Activated T-helper 1 cell treated with anti-CD3 and anti-CD28 coated beads, Interleukin-12 subunit alpha, Interleukin-12 subunit beta, Interleukin-2, Interleukin-4 antibody, amounts not matched to agents 30 ng/mL and 10 ng/mL and 1 ng/mL, durations not matched to agents 14 hours and 24 hours and 36 hours (primary cell): ENCODE results near the gene SARS2. TPM values are rescaled to one million over a fixed set of nuclear protein-coding genes. Genes with fewer than 3 reads are reported as not detected.

Experiments used
- DNase-seq: peaks from one replicate; pipeline ENCODE4 v3.0.0; 2021; ENCODE audit warnings: low spot score
- H3K27ac Mint-ChIP-seq: one replicate; pipeline ENCODE4 v1.8.0; 2021; ENCODE audit warnings: mild to moderate bottlenecking, mixed read lengths
- H3K27me3 Mint-ChIP-seq: one replicate; pipeline ENCODE4 v1.8.0; 2022; ENCODE audit warnings: mild to moderate bottlenecking, moderate library complexity, mixed read lengths; ENCODE audit not compliant: insufficient read depth
- H3K36me3 Mint-ChIP-seq: one replicate; pipeline ENCODE4 v1.8.0; 2021; ENCODE audit warnings: low read depth, mixed read lengths
- H3K4me1 Mint-ChIP-seq: one replicate; pipeline ENCODE4 v1.8.0; 2021; ENCODE audit warnings: low read depth, mixed read lengths
- H3K4me3 Mint-ChIP-seq: one replicate; pipeline ENCODE4 v1.8.0; 2021; ENCODE audit warnings: mild to moderate bottlenecking, moderate library complexity, mixed read lengths
- H3K9me3 Mint-ChIP-seq: one replicate; pipeline ENCODE4 v1.8.0; 2021; ENCODE audit warnings: mixed read lengths
- intact Hi-C: fragments of 100-400 bp; cut with micrococcal nuclease; formaldehyde crosslinking; loops from one replicate; pipeline ENCODE4 v1.15.1; 2024
- total RNA-seq: library from RNA; stranded (reverse); gene quantifications from 2 replicates; pipeline ENCODE4 v1.2.3, GENCODE V29; 2022

The SARS2 gene
- total RNA-seq, 1 donor from 2014 or later = 38.4 TPM

- Mint-ChIP-seq H3K27ac (no peak overlapping the region), H3K36me3 (peaks cover 37% of the 10 kb centered on the region), H3K9me3 (no peaks in the 10 kb centered on the region), H3K4me3 (no peak overlapping the region), H3K4me1 (peaks cover 23% of the 10 kb centered on the region), H3K27me3 (no peaks in the 10 kb centered on the region)
- no peak for DNase-seq
- intact Hi-C loops = no loop called here
Measured at GRCh38 chr19:38905620-38906019, 24.9 kb downstream of the SARS2 start.

- DNase-seq = no peak
- Mint-ChIP-seq H3K27me3 (no peaks in the 10 kb centered on the region), H3K4me3 (no peak overlapping the region), H3K36me3 (peaks cover 36% of the 10 kb centered on the region), H3K4me1 (peaks cover 25% of the 10 kb centered on the region), H3K27ac (no peak overlapping the region), H3K9me3 (no peaks in the 10 kb centered on the region)
- intact Hi-C loops = no loop called here
Measured at GRCh38 chr19:38904581-38905539, 25.7 kb downstream of the SARS2 start.

GRCh38 chr19:38901683-38902082 lies 28.9 kb downstream of the SARS2 start:
- H3K27me3 Mint-ChIP-seq = no peaks in the 10 kb centered on the region
- H3K9me3 Mint-ChIP-seq = no peaks in the 10 kb centered on the region
- DNase-seq = no peak
- intact Hi-C loops = loop anchor here (1.0 kb wide), 1 partner anchor 51 kb away; no protein-coding TSS in a partner anchor
- peaks cover 24% of the 10 kb centered on the region for H3K36me3 Mint-ChIP-seq
- peak overlapping the region; percentile 72 for H3K4me3 Mint-ChIP-seq
- H3K4me1 Mint-ChIP-seq = peaks cover 42% of the 10 kb centered on the region
- no peak overlapping the region for H3K27ac Mint-ChIP-seq

GRCh38 chr19:38900743-38901190 lies 29.8 kb downstream of the SARS2 start:
- Mint-ChIP-seq H3K27ac (peak overlapping the region; percentile 87), H3K4me1 (peaks cover 42% of the 10 kb centered on the region), H3K4me3 (peak overlapping the region; percentile 93)

GRCh38 chr19:38900202-38900629 lies 30.3 kb downstream of the SARS2 start:
- intact Hi-C loops = no loop called here
- H3K4me3 Mint-ChIP-seq = peak overlapping the region; percentile 93
- H3K27ac Mint-ChIP-seq = peak overlapping the region; percentile 87
- H3K9me3 Mint-ChIP-seq = no peaks in the 10 kb centered on the region
- no peaks in the 10 kb centered on the region for H3K27me3 Mint-ChIP-seq
- H3K4me1 Mint-ChIP-seq = peaks cover 42% of the 10 kb centered on the region
- peaks cover 17% of the 10 kb centered on the region for H3K36me3 Mint-ChIP-seq
- no peak for DNase-seq

More at GRCh38 chr19:38900743-38901190, 29.8 kb downstream of the SARS2 start:
- no peak for DNase-seq
- intact Hi-C loops = loop anchor here (1.0 kb wide), 1 partner anchor 52 kb away; no protein-coding TSS in a partner anchor
- H3K36me3 Mint-ChIP-seq = peaks cover 22% of the 10 kb centered on the region
- H3K9me3 Mint-ChIP-seq = no peaks in the 10 kb centered on the region
- H3K27me3 Mint-ChIP-seq = no peaks in the 10 kb centered on the region

- intact Hi-C loops = loop anchor here (1.0 kb wide), 8 partner anchors 21 to 564 kb away; partner anchors contain the start of genes ACTN4, CATSPERG, ECH1 and EIF3K
- no peaks in the 10 kb centered on the region for H3K27me3 Mint-ChIP-seq
Measured at GRCh38 chr19:38899447-38900201, 30.9 kb downstream of the SARS2 start, which contains the start of the genes NFKBIB and SIRT2. Gene NFKBIB (plus strand): TSS chr19:38899969. CDS start chr19:38900033, 64 bp downstream. Gene SIRT2 (minus strand): TSS chr19:38899618. CDS start chr19:38899521, 97 bp downstream.

GRCh38 chr19:38898788-38899446 lies 31.6 kb downstream of the SARS2 start:
- intact Hi-C loops = loop anchor here (1.0 kb wide), 8 partner anchors 21 to 564 kb away; partner anchors contain the start of genes ACTN4, CATSPERG, ECH1 and EIF3K
- peaks cover 10% of the 10 kb centered on the region for H3K36me3 Mint-ChIP-seq
- no peaks in the 10 kb centered on the region for H3K9me3 Mint-ChIP-seq
- no peak for DNase-seq
- peaks cover 36% of the 10 kb centered on the region for H3K4me1 Mint-ChIP-seq
- H3K27me3 Mint-ChIP-seq = no peaks in the 10 kb centered on the region
- H3K4me3 Mint-ChIP-seq = peak overlapping the region; percentile 93
- peak overlapping the region; percentile 94 for H3K27ac Mint-ChIP-seq

More at GRCh38 chr19:38899447-38900201, 30.9 kb downstream of the SARS2 start, which contains the start of the genes NFKBIB and SIRT2:
- Mint-ChIP-seq H3K27ac (peak within 1 kb of the TSS; percentile 94), H3K9me3 (no peaks in the 10 kb centered on the region), H3K36me3 (peaks cover 15% of the 10 kb centered on the region), H3K4me1 (peaks cover 42% of the 10 kb centered on the region), H3K4me3 (peak within 1 kb of the TSS; percentile 93)
- DNase-seq = peak; percentile 100

GRCh38 chr19:38894968-38895367 lies 35.6 kb downstream of the SARS2 start:
- intact Hi-C loops = no loop called here
- Mint-ChIP-seq H3K4me3 (no peak overlapping the region), H3K27ac (no peak overlapping the region), H3K4me1 (peaks cover 21% of the 10 kb centered on the region), H3K9me3 (no peaks in the 10 kb centered on the region), H3K27me3 (no peaks in the 10 kb centered on the region), H3K36me3 (peaks cover 8% of the 10 kb centered on the region)
- no peak for DNase-seq

- peaks cover 8% of the 10 kb centered on the region for H3K36me3 Mint-ChIP-seq
- H3K4me1 Mint-ChIP-seq = peaks cover 13% of the 10 kb centered on the region
- no peaks in the 10 kb centered on the region for H3K27me3 Mint-ChIP-seq
- H3K4me3 Mint-ChIP-seq = no peak overlapping the region
- DNase-seq = no peak
- H3K9me3 Mint-ChIP-seq = no peaks in the 10 kb centered on the region
- intact Hi-C loops = no loop called here
- no peak overlapping the region for H3K27ac Mint-ChIP-seq
Measured at GRCh38 chr19:38893341-38893771, 37.2 kb downstream of the SARS2 start.

GRCh38 chr19:38892841-38893240 lies 37.7 kb downstream of the SARS2 start:
- Mint-ChIP-seq H3K9me3 (no peaks in the 10 kb centered on the region), H3K4me3 (no peak overlapping the region), H3K27me3 (no peaks in the 10 kb centered on the region), H3K4me1 (peaks cover 8% of the 10 kb centered on the region), H3K27ac (no peak overlapping the region), H3K36me3 (peaks cover 8% of the 10 kb centered on the region)
- intact Hi-C loops = no loop called here
- no peak for DNase-seq

GRCh38 chr19:38891771-38892170 lies 38.8 kb downstream of the SARS2 start:
- intact Hi-C loops = no loop called here
- no peaks in the 10 kb centered on the region for H3K4me1 Mint-ChIP-seq
- peaks cover 8% of the 10 kb centered on the region for H3K36me3 Mint-ChIP-seq
- H3K27me3 Mint-ChIP-seq = no peaks in the 10 kb centered on the region
- H3K27ac Mint-ChIP-seq = no peak overlapping the region
- H3K4me3 Mint-ChIP-seq = no peak overlapping the region
- DNase-seq = no peak
- H3K9me3 Mint-ChIP-seq = no peaks in the 10 kb centered on the region

- intact Hi-C loops = no loop called here
- no peak overlapping the region for H3K27ac Mint-ChIP-seq
Measured at GRCh38 chr19:38890686-38891085, 39.9 kb downstream of the SARS2 start.

More at GRCh38 chr19:38890686-38891085, 39.9 kb downstream of the SARS2 start:
- no peak for DNase-seq
- Mint-ChIP-seq H3K36me3 (peaks cover 8% of the 10 kb centered on the region), H3K4me1 (no peaks in the 10 kb centered on the region), H3K4me3 (no peak overlapping the region), H3K9me3 (no peaks in the 10 kb centered on the region), H3K27me3 (no peaks in the 10 kb centered on the region)
